ENCODE results near the gene GTF2F2.

Gene GTF2F2

GRCh38 chr13:45119991-45120864, at the start of gene GTF2F2:
Gene GTF2F2 (plus strand): TSS chr13:45120510. CDS start chr13:45120656, 146 bp downstream.
- DNase-seq (ENCODE audit: low read depth, low spot score) = peak; percentile 59

- DNase-seq (ENCODE audit: low read depth, low spot score) = no peak
These were observed 46.5 kb upstream of the GTF2F2 start for GRCh38 chr13:45073809-45074208.

GRCh38 chr13:45074721-45075120, 45.6 kb upstream of the GTF2F2 start:
- DNase-seq (ENCODE audit: low read depth, low spot score) = no peak

- DNase-seq (ENCODE audit: low read depth, low spot score) = no peak
These were observed 42.3 kb upstream of the GTF2F2 start for GRCh38 chr13:45078003-45078402.

- DNase-seq (ENCODE audit: low read depth, low spot score) = no peak
These were observed 37.3 kb upstream of the GTF2F2 start for GRCh38 chr13:45082964-45083363.

- no peak for DNase-seq (ENCODE audit: low read depth, low spot score)
These were observed 35.8 kb upstream of the GTF2F2 start for GRCh38 chr13:45084515-45084914.

GRCh38 chr13:45086484-45086883, 33.8 kb upstream of the GTF2F2 start:
- DNase-seq (ENCODE audit: low read depth, low spot score) = no peak

GRCh38 chr13:45092663-45093062, 27.6 kb upstream of the GTF2F2 start:
- no peak for DNase-seq (ENCODE audit: low read depth, low spot score)

- no peak for DNase-seq (ENCODE audit: low read depth, low spot score)
These were observed 19.6 kb upstream of the GTF2F2 start for GRCh38 chr13:45100573-45101262.

GRCh38 chr13:45101327-45102018, 18.8 kb upstream of the GTF2F2 start:
- DNase-seq (ENCODE audit: low read depth, low spot score) = no peak

GRCh38 chr13:45102136-45102507, 18.2 kb upstream of the GTF2F2 start:
- DNase-seq (ENCODE audit: low read depth, low spot score) = no peak

- no peak for DNase-seq (ENCODE audit: low read depth, low spot score)
These were observed 16.9 kb upstream of the GTF2F2 start for GRCh38 chr13:45103449-45103848.

- no peak for DNase-seq (ENCODE audit: low read depth, low spot score)
These were observed 16.0 kb upstream of the GTF2F2 start for GRCh38 chr13:45104261-45104660.

GRCh38 chr13:45105895-45106294, 14.4 kb upstream of the GTF2F2 start:
- no peak for DNase-seq (ENCODE audit: low read depth, low spot score)

- DNase-seq (ENCODE audit: low read depth, low spot score) = no peak
These were observed 12.8 kb upstream of the GTF2F2 start for GRCh38 chr13:45107539-45107938.

GRCh38 chr13:45108716-45109101, 11.6 kb upstream of the GTF2F2 start:
- DNase-seq (ENCODE audit: low read depth, low spot score) = no peak

- DNase-seq (ENCODE audit: low read depth, low spot score) = no peak
These were observed 11.1 kb upstream of the GTF2F2 start for GRCh38 chr13:45109102-45109720.

- DNase-seq (ENCODE audit: low read depth, low spot score) = no peak
These were observed 6.8 kb upstream of the GTF2F2 start for GRCh38 chr13:45113233-45114224.

GRCh38 chr13:45119469-45119990, 780 bp upstream of the GTF2F2 start:
- peak; percentile 26 for DNase-seq (ENCODE audit: low read depth, low spot score)

Data from activated naive CD8-positive, alpha-beta T cell treated with anti-CD3 and anti-CD28 coated beads, Interleukin-2, amount 50 U/mL, for 16 hours (primary cell).